Tibial nerve (tissue), 4 donors: ENCODE results near the gene TIAL1.
"Not testable (repeated sequence)": the region's sequence is repeated elsewhere in the genome, so short reads cannot be mapped to it uniquely, and the experiment has no call there.

ENCODE experiments used
- CTCF ChIP-seq, 5 experiments: fragments of 200-600 bp in 3 of 5; fragments of 450-650 bp in 2 of 5; sonication (generic) in 3 of 5; IDR thresholded peaks; one replicate each; pipeline ENCODE4 v1.5.1; 2016 to 2019; ENCODE audit warnings: antibody characterized with exemption in 5 of 5, mild to moderate bottlenecking in 3 of 5, moderate library complexity in 2 of 5
- EP300 ChIP-seq, 2 donors: sonication (generic); formaldehyde crosslinking; IDR thresholded peaks; one replicate each; pipeline ENCODE4 v1.6.1; 2017; ENCODE audit warnings: antibody characterized with exemption in 2 of 2, mild to moderate bottlenecking in 1 of 2
- POLR2A ChIP-seq, 2 donors: fragments of 450-650 bp; IDR thresholded peaks; one replicate each; pipeline ENCODE4 v1.6.1; 2017; ENCODE audit warnings: antibody characterized with exemption in 2 of 2, mild to moderate bottlenecking in 2 of 2, moderate library complexity in 2 of 2

- not testable (repeated sequence) for TF ChIP-seq CTCF, POLR2A, EP300 (IDR thresholded peaks at IDR 0.05)
Measured at GRCh38 chr10:119556081-119556480, 40.7 kb downstream of the TIAL1 start.
